Colon (tissue), 2 donors: ENCODE results near the gene EGLN1.
"Not testable (repeated sequence)": the region's sequence is repeated elsewhere in the genome, so short reads cannot be mapped to it uniquely, and the experiment has no call there.

ENCODE experiments used
- FAIRE-seq: peaks from 2 replicates; lab custom pipeline; 2012; peaks lifted over from hg19 to GRCh38; lab: Jason Lieb, UNC
- donor health status: control.
- donor health status: control.

EGLN1 gene

GRCh38 chr1:231357831-231358354 is 64.2 kb downstream of the EGLN1 start:
- peak; percentile 76 for FAIRE-seq

- FAIRE-seq = no peak
Observed at GRCh38 chr1:231357187-231357772, 64.8 kb downstream of the EGLN1 start.

- no peak for FAIRE-seq
Observed at GRCh38 chr1:231355171-231355570, 66.9 kb downstream of the EGLN1 start.

- FAIRE-seq = no peak
Observed at GRCh38 chr1:231354330-231355020, 67.6 kb downstream of the EGLN1 start.

- no peak for FAIRE-seq
Observed at GRCh38 chr1:231353086-231353485, 69.0 kb downstream of the EGLN1 start.

GRCh38 chr1:231351816-231352215 is 70.3 kb downstream of the EGLN1 start:
- FAIRE-seq = no peak

- FAIRE-seq = not testable (repeated sequence)
Observed at GRCh38 chr1:231348856-231349255, 73.2 kb downstream of the EGLN1 start.

- no peak for FAIRE-seq
Observed at GRCh38 chr1:231348442-231348841, 73.6 kb downstream of the EGLN1 start.

- no peak for FAIRE-seq
Observed at GRCh38 chr1:231347961-231348360, 74.1 kb downstream of the EGLN1 start.

GRCh38 chr1:231340328-231341013 is 81.6 kb downstream of the EGLN1 start:
- no peak for FAIRE-seq

GRCh38 chr1:231338270-231339128 is 83.6 kb downstream of the EGLN1 start, which contains the start of gene SPRTN:
TSS of gene SPRTN (plus strand) at chr1:231338293. CDS start at chr1:231338384, 91 bp downstream.
- FAIRE-seq = no peak

- no peak for FAIRE-seq
Observed at GRCh38 chr1:231337472-231338269, 84.4 kb downstream of the EGLN1 start, which contains the start of gene EXOC8. TSS of gene EXOC8 (minus strand) at chr1:231337852. CDS start at chr1:231337745, 107 bp downstream.

- FAIRE-seq = no peak
Observed at GRCh38 chr1:231337043-231337471, 85.0 kb downstream of the EGLN1 start.

GRCh38 chr1:231335663-231336602 is 86.2 kb downstream of the EGLN1 start:
- FAIRE-seq = no peak

- no peak for FAIRE-seq
Observed at GRCh38 chr1:231334952-231335351, 87.1 kb downstream of the EGLN1 start.

GRCh38 chr1:231334079-231334666 is 87.9 kb downstream of the EGLN1 start:
- FAIRE-seq = no peak

GRCh38 chr1:231332761-231333160 is 89.3 kb downstream of the EGLN1 start:
- no peak for FAIRE-seq

- no peak for FAIRE-seq
Observed at GRCh38 chr1:231329483-231329882, 92.6 kb downstream of the EGLN1 start.

- FAIRE-seq = no peak
Observed at GRCh38 chr1:231327617-231328016, 94.5 kb downstream of the EGLN1 start.
